Stimulated activated CD4-positive, alpha-beta T cell treated with anti-CD3 and anti-CD28 coated beads, Interleukin-2, amount 100 ng/mL, for 24 hours (primary cell): Measurements from ENCODE around the gene EGFL8.
"Not testable (repeated sequence)": the region's sequence is repeated elsewhere in the genome, so short reads cannot be mapped to it uniquely, and the experiment has no call there.

ENCODE experiments used
- DNase-seq, 2 donors: peaks; one replicate each; pipeline ENCODE4 v3.0.0-alpha.2; 2020

EGFL8 gene

GRCh38 chr6:32198345-32198696, 33.9 kb downstream of the EGFL8 start:
- DNase-seq = no peak

GRCh38 chr6:32198866-32199265, 34.5 kb downstream of the EGFL8 start:
- DNase-seq = no peak

GRCh38 chr6:32200711-32201475, 36.5 kb downstream of the EGFL8 start:
- no peak for DNase-seq

- DNase-seq = no peak
Measured at GRCh38 chr6:32202186-32202585, 37.8 kb downstream of the EGFL8 start.

GRCh38 chr6:32203426-32204267, 39.3 kb downstream of the EGFL8 start:
- no peak for DNase-seq

GRCh38 chr6:32204268-32204715, 39.9 kb downstream of the EGFL8 start:
- no peak for DNase-seq

GRCh38 chr6:32208996-32209395, 44.6 kb downstream of the EGFL8 start:
- no peak for DNase-seq

- no peak for DNase-seq
Measured at GRCh38 chr6:32210191-32210601, 45.8 kb downstream of the EGFL8 start.

GRCh38 chr6:32211432-32211831, 47.0 kb downstream of the EGFL8 start:
- not testable (repeated sequence) for DNase-seq

- DNase-seq = no peak
Measured at GRCh38 chr6:32212076-32212760, 47.8 kb downstream of the EGFL8 start.

- DNase-seq = no peak
Measured at GRCh38 chr6:32213649-32214048, 49.3 kb downstream of the EGFL8 start.

GRCh38 chr6:32214126-32214525, 49.7 kb downstream of the EGFL8 start:
- no peak for DNase-seq

- DNase-seq = no peak
Measured at GRCh38 chr6:32215617-32216016, 51.2 kb downstream of the EGFL8 start.

GRCh38 chr6:32216285-32216684, 51.9 kb downstream of the EGFL8 start:
- no peak for DNase-seq

GRCh38 chr6:32216998-32217397, 52.6 kb downstream of the EGFL8 start:
- DNase-seq = no peak
